ENCODE data around the gene PLEKHO2. TPM values are rescaled to one million over a fixed set of nuclear protein-coding genes. Genes with fewer than 3 reads are reported as not detected.
"Not testable (repeated sequence)": the region's sequence is repeated elsewhere in the genome, so short reads cannot be mapped to it uniquely, and the experiment has no call there.

Gene PLEKHO2, protein sequence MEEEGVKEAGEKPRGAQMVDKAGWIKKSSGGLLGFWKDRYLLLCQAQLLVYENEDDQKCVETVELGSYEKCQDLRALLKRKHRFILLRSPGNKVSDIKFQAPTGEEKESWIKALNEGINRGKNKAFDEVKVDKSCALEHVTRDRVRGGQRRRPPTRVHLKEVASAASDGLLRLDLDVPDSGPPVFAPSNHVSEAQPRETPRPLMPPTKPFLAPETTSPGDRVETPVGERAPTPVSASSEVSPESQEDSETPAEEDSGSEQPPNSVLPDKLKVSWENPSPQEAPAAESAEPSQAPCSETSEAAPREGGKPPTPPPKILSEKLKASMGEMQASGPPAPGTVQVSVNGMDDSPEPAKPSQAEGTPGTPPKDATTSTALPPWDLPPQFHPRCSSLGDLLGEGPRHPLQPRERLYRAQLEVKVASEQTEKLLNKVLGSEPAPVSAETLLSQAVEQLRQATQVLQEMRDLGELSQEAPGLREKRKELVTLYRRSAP
- 6.6 TPM for polyA plus RNA-seq (2012; ENCODE audit: insufficient read depth, insufficient read length)

DNA sequence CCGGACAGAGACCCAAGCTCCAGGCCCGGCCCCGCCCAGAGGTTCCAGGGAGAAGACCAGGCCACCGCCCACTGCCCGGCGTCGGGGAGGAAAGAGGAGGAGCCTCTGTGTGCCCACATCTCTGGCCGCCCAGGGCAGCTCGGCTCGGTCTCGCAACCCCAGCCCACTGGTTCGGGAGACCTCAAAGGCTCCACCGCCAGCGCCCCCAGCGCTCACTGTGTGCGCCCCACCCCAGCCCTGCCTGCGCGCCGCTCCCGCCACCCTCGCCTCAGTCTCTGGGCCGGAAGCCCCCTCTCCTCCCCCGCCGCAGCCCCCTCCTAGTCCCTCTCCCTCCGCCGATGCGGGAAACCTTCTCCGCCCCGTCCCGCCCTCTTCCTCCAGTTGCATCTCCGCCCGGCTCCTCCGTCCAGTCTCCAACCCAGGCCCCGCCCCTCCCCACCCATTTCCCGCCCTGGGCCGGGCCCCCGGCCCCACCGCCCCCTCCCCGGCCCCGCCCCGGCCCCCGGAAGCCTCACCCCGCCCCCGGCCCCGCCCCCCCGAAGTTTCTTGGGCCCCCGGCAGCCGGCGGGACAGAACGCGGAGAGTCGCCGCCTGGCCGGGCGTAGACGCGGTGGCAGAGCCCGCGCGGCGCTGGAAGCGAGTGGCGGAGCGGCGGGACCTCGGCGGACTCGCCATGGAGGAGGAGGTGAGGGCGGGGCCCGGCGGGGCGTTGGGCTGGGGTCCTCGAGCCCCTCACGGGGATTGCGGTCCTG is at the start of gene PLEKHO2:
PLEKHO2 (plus strand) TSS at position 572 of the 752 bp plus-strand sequence; CDS start at position 674, 102 bp downstream.
- DNase-seq (ENCODE audit: low read depth, low spot score), result peak; percentile 93
- peak within 1 kb of the TSS; percentile 67 for H3K4me3 ChIP-seq (ENCODE audit: low read length)

DNA sequence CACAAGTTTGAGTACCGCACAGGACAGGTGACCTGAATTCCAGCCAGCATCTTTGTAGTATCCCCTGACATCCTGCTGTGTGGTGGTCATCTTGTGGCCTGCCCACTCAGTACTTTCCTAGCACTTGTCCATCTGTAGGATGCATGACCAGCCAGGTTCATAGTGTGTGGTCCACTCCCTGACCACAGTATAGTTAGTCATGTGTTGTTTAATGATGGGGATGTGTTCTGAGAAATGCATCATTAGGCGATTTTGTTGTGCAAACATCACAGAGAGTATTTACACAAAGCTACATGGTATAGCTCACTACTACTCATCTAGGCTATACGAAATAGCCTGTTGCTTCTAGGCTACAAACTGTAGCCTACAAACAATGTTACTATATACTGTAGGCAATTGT is 49.4 kb upstream of the PLEKHO2 start:
- no peak for DNase-seq (ENCODE audit: low read depth, low spot score)
- no peak overlapping the region for H3K4me3 ChIP-seq (ENCODE audit: low read length)

DNA sequence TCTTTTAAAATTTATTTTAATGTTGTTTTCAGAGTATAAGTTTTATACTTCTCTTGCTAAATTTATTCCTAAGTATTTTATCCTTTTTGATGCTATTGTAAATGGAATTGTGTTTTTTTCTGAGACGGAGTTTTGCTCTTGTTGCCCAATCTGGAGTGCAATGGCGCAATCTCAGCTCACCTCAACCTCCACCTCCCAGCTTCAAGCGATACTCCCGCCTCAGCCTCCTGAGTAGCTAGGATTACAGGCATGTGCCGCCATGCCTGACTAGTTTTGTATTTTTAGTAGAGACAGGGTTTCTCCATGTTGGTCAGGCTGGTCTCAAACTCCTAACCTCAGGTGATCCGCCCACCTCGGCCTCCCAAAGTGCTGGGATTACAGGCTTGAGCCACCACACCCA is 46.4 kb upstream of the PLEKHO2 start:
- not testable (repeated sequence) for H3K4me3 ChIP-seq (ENCODE audit: low read length); DNase-seq (ENCODE audit: low read depth, low spot score)

DNA sequence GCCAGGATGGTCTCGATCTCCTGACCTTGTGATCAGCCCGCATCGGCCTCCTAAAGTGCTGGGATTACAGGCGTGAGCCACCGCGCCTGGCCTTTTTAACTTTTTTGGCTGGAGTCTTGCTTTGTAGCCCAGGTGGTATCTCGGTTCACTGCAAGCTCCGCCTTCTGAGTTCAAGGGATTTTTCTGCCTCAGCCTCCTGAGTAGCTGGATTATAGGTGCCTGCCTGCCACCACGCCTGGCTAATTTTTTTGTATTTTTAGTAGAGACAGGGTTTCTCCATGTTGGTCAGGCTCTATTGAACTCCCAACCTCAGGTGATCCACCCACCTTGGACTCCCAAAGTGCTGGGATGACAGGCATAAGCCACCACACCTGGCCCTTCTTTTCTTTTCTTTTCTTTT is 45.8 kb upstream of the PLEKHO2 start:
- not testable (repeated sequence) for DNase-seq (ENCODE audit: low read depth, low spot score); H3K4me3 ChIP-seq (ENCODE audit: low read length)

DNA sequence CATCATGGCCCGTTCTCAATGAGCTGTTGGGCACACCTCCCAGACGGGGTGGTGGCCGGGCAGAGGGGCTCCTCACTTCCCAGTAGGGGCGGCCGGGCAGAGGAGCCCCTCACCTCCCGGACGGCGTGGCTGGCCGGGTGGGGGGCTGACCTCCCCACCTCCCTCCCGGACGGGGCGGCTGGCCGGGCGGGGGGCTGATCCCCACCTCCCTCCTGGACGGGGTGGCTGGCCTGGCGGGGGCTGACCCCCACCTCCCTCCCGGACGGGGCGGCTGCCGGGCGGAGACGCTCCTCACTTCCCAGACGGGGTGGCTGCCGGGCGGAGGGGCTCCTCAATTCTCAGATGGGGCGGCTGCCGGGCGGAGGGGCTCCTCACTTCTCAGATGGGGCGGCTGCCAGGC is 42.8 kb upstream of the PLEKHO2 start:
- H3K4me3 ChIP-seq (ENCODE audit: low read length); DNase-seq (ENCODE audit: low read depth, low spot score): not testable (repeated sequence)

DNA sequence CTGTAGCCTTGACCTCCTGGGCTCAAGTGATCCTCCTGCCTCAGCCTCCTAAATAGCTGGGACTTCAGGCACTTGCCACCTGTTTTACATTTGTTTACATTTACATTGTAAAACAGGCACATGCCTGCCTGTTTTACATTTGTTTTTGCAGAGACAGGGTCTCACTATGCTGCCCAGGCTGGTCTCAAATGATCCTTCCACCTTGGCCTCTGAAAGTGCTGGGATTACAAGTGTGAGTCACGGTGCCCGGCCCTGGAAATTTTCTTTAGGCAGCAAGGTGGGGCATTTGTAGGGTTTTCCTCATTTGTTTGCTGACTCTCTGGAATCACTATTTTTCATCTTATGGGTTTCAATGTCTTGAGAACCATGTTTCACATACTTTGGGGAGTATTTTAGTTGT is 41.2 kb upstream of the PLEKHO2 start:
- H3K4me3 ChIP-seq (ENCODE audit: low read length), result no peak overlapping the region
- DNase-seq (ENCODE audit: low read depth, low spot score), result no peak

DNA sequence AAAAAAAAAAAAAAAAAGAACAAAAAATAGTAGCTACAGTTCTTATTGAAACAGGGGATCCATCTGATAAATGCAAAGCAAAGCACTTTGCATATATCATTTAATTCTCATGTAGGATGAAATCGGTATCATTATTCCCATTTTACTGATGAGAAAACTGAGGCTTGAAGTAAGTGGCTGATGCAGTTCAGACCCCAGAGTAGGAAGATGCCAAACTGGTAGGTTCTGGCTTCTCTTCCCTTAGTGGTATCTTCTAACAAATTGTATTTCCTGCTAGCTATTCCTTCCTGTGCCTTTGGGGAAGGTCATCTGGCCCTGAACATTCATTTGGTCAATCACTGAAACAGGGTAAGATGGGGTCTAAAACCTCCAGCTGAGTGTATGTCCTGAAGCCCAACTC is 38.2 kb upstream of the PLEKHO2 start:
- no peak overlapping the region for H3K4me3 ChIP-seq (ENCODE audit: low read length)
- no peak for DNase-seq (ENCODE audit: low read depth, low spot score)

DNA sequence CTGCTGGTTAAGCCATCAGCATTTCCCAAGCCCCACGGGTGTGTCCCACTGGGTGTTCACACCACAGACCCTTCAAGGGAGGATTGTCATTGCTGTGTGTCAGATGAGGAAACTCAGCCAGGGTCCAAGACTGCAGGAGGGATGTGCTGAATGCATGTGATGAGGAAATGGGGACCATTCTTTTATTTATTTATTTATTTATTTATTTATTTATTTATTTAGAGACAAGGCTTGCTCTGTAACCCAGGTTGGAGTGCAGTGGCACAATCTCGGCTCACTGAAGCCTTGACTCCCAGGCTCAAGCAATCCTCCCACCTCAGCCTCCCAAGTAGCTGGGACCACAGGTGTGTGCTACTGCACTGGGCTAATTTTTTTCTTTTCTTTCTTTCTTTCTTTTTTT is 37.1 kb upstream of the PLEKHO2 start:
- no peak for DNase-seq (ENCODE audit: low read depth, low spot score)
- H3K4me3 ChIP-seq (ENCODE audit: low read length), result no peak overlapping the region

DNA sequence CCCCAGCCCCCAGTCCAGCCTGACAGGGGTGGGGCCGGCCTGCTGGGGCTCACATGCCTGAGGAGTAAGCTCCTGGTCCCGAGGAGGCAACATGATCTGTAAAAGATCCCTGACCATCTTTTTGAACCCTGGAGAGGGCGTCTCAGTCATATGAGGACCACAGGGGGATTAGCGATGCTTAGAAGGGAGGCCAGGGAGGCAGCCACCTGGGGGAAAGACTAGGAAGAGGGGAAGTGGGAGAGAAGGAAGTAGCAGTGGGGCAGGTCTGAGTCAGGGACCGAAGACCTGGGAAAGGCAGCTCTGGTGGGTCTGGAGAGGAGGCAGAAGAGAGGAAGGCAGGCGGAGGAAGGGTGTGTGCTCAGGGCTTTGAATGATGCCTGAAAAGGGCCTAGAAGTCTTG is 35.2 kb upstream of the PLEKHO2 start:
- H3K4me3 ChIP-seq (ENCODE audit: low read length), result no peak overlapping the region
- DNase-seq (ENCODE audit: low read depth, low spot score), result no peak

DNA sequence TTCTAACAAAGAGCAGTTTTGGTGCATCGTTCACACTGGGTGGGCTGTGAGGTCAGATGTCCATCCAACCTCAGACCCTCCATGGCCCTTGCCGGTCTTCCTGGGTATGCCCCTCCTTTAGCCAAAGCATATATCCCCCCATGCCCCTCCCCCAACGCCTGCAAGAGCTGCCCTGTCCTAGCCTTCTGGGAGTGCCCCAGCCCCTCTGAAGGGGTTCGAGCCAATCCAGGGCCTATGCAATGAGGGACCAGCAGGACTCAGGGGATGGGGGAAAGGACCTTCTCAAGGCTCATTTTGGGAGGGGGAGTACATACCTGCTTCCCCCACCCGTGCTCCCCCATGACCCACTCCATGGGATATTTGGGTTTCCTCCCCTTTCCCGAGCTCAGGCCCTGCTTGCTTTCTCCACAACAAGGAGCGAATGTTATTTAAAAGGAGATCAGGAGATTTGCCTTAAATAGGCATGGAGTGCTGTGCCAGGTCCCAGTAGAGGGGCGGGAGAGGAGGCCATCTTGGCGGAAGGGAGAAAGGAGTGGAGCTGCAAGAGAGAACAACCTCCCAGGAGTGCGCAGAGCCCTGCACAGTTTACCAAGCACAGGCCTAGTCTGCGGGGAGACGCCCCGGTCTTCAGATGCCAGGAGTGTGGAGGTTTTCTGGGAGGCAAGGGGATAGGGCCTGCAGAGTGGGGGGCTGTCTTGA is 34.5 kb upstream of the PLEKHO2 start:
- H3K4me3 ChIP-seq (ENCODE audit: low read length), result no peak overlapping the region
- DNase-seq (ENCODE audit: low read depth, low spot score), result no peak

DNA sequence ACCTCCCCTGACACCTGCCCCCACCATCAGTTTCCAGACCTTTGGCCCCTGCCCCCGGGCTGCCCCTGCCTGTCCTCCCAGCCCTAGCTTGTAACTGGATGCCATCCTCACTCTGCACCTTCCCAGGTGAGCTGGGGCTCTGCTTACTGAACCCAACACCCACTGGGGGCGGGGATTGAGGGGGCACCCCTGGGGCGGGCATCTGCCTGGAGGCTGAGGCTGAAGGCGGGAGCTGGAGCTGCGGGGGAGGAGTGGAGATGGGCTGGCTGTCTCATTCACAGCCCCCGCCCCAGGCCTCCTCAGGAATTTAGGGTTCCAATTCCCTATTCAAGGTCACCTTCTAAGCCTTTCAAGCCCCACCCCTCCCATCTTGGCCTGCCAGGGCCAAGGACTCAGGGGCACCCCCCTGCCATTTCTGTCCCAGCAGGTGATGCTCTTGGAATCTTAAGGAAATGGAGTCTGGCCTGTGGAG is 33.9 kb upstream of the PLEKHO2 start:
- no peak overlapping the region for H3K4me3 ChIP-seq (ENCODE audit: low read length)
- no peak for DNase-seq (ENCODE audit: low read depth, low spot score)

DNA sequence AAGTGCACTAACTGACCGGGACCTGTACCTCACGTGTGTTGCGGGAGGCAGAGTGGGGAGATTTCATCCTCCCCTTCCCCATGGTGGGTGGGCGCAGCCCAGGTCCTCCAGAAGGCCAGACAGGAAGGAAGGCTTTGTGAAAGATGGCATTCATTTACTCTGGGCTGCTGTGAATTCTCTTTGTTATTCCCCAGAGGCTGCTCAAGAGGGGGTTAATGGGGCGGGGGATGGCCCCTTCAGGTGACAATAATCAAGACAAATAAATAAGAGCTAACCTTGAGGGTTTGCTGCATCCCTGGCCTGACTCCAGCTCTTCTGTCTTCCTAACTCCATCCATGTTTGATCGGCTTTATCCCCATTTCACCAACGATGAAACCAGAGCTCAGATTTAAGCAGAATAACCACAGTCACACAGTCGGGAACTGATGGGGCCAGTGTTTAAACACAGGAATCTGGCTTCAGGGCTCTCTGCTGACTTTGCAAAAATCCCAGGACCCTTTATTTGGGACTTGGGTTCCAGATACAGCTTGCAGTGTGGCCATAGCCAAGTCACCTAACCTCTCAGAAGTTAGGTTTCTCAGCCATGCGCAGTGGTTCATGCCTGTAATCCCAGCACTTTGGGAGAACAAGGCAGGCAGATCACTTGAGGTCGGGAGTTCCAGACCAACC is 32.8 kb upstream of the PLEKHO2 start:
- no peak overlapping the region for H3K4me3 ChIP-seq (ENCODE audit: low read length)
- no peak for DNase-seq (ENCODE audit: low read depth, low spot score)

DNA sequence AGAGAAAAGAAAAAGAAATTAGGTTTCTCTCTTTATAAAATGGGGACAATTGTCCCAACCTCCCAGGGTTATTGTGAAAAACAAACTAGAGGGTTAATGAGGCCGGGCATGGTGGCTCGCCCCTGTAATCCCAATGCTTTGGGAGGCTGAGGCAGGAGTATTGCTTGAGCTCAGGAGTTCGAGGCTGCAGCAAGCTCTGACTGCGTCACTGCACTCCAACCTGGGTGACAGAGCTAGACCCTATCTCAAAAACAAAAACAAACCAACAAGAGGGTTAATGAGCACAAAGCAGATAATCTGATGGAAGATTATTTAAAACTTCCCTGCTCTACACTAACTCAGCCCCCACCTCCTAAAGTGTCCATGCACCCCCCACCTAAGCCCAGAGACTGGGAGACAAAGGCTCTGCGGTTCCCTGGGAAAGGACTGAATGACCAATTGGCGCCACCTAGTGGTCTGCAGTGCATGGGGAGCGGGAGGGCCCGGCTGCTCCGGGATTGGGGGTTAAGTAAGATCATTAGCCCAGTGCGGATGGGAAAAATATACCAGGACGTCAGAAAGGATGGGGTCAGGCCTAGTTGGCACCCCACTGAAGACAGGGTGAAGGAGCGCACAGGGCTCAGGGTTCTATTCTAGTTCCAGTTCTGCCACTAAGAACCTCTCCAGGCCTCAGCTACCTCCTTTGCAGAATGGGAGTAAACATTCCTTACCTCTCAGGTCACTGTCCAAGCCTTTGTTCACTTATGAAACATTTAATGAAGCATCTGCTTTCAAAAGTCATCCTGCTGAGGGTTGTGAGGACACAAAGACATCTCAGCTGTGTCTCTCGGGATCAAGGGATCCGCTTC is 31.8 kb upstream of the PLEKHO2 start:
- DNase-seq (ENCODE audit: low read depth, low spot score), result peak; percentile 39
- H3K4me3 ChIP-seq (ENCODE audit: low read length), result no peak overlapping the region

DNA sequence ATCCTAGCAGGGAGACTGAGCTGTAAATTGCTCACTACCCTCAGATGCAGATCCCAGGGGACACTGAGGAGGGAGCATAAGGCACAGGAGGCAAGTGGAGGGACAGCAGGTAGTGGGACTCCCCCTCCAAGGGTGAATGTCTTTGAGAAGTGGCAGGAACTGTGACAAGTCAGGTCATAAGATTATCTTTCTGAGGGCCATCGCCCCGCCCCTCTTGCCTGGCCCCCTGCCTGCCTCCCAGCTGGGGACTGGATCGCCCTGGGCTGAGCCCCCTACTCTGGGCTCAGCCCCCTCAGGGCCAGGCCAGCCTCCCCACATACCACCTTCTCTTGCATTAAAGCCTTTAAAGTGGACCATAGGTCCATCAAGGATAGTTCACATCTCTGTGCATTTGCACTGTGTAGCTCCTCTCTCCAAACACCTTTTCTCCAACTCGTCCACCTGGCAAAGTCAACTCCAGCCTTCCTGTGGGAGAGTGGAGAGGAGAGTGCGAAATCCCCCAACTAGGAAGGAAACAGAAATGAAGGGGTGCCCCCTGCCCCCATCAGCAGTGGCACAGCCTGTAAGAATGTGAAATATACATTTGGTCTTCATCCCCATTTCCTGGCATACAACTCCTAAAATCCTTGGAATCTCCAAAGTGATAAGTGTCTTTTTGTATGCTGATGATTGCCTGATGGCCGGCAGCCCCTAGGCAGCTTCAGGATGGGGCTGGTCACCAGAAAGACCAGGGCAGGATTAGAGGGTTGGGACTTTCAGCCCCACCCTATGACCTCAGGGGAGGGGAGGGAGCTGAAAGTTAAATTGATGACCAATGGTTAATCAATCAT is 31.0 kb upstream of the PLEKHO2 start:
- DNase-seq (ENCODE audit: low read depth, low spot score), result no peak
- no peak overlapping the region for H3K4me3 ChIP-seq (ENCODE audit: low read length)

DNA sequence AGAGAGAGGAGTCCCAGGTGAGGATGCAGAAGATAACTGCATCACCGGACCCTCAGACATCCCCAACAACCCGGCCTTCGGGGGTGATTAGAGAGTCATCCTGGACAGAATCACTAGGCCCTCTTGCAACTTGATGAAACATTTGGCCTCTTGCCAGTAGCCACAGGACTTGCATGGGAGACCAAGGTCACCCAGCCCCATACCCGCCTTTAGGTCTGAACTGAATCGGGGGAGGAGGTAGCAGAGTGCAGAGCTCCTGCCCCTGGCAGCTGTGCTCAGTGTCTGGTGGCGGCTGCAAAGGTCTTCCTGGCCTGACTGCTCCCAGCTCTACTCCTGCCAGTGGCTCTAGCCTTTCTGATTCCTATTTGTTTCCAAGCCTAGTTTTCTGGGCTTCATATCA is 28.6 kb upstream of the PLEKHO2 start:
- no peak for DNase-seq (ENCODE audit: low read depth, low spot score)
- no peak overlapping the region for H3K4me3 ChIP-seq (ENCODE audit: low read length)

DNA sequence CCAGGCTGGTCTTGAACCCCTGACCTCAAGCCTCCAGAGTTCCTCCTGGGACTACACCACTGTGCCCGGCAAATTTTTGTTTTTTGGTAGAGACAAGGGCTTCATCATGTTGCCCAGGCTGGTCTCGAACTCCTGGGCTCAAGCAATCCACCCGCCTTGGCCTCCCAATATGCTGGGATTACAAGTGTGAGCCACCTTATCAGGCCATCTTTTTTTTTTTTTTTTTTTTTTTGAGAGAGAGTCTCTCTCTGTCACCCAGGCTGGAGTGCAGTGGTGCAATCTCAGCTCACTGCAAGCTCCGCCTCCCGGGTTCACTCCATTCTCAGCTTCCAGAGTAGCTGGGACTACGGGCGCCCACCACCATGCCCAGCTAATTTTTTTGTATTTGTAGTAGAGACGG is 27.4 kb upstream of the PLEKHO2 start:
- DNase-seq (ENCODE audit: low read depth, low spot score); H3K4me3 ChIP-seq (ENCODE audit: low read length): not testable (repeated sequence)

DNA sequence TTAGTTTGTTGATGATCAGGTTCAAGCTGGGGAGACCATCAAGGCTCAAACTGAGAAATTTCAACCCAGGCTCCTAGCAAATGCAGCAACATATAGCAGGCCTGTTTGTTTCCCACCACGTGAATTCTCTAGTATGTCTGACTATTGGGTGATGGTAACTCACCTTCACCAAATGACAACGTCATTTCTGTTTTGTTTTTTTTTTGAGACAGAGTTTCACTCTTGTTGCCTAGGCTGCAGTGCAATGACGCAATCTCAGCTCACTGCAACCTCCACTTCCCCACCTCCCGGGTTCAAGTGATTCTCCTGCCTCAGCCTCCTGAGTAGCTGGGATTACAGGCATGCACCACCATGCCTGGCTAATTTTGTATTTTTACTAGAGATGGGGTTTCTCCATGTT is 26.8 kb upstream of the PLEKHO2 start:
- not testable (repeated sequence) for H3K4me3 ChIP-seq (ENCODE audit: low read length); DNase-seq (ENCODE audit: low read depth, low spot score)
